ENCODE results near the gene FXYD5.

Gene FXYD5

DNA sequence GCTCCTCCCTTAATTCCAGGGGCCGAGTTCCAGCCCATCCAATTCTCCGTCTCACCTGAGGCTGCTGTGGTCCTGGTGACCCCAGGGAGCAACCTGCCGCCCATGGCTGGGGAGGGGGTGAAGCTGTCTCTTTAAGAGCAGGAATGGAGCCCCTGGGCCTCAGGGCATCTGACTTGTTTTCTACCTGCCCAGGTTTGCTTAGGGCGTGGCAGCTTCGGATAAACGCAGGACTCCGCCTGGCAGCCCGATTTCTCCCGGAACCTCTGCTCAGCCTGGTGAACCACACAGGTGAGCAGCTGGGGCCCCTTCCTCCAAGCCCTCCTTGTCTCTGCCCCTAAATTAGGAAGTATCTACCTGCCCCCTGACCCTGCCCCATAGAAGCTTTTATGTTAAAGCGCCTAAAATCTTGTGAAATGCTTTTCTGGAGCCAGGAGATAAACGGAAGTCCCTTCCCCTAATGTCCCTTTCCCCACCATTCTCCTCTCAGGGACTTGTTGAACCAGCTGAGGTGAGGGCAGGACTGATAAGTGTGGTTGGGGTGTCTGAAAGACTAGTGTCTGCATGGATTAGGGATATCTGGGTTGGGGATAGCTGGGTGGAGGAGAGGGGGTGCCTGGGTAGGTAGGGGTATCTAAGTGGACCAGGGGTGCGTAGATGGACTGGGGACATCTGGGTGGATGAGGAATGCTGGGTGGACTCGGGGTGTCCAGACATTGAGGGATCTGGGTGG is 38.3 kb upstream of the FXYD5 start:
- no peak for DNase-seq (ENCODE audit: low read depth, low spot score)
- TF ChIP-seq, protein P1, sequence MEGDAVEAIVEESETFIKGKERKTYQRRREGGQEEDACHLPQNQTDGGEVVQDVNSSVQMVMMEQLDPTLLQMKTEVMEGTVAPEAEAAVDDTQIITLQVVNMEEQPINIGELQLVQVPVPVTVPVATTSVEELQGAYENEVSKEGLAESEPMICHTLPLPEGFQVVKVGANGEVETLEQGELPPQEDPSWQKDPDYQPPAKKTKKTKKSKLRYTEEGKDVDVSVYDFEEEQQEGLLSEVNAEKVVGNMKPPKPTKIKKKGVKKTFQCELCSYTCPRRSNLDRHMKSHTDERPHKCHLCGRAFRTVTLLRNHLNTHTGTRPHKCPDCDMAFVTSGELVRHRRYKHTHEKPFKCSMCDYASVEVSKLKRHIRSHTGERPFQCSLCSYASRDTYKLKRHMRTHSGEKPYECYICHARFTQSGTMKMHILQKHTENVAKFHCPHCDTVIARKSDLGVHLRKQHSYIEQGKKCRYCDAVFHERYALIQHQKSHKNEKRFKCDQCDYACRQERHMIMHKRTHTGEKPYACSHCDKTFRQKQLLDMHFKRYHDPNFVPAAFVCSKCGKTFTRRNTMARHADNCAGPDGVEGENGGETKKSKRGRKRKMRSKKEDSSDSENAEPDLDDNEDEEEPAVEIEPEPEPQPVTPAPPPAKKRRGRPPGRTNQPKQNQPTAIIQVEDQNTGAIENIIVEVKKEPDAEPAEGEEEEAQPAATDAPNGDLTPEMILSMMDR (IDR thresholded peaks at IDR 0.05; ENCODE audit: low read depth, low read length): no peak
- in situ Hi-C loops (cut with HindIII; ENCODE audit: low sequenced_read_pairs): no loop called here
- no peak overlapping the region for H3K4me3 ChIP-seq (ENCODE audit: low read depth, low read length)

DNA sequence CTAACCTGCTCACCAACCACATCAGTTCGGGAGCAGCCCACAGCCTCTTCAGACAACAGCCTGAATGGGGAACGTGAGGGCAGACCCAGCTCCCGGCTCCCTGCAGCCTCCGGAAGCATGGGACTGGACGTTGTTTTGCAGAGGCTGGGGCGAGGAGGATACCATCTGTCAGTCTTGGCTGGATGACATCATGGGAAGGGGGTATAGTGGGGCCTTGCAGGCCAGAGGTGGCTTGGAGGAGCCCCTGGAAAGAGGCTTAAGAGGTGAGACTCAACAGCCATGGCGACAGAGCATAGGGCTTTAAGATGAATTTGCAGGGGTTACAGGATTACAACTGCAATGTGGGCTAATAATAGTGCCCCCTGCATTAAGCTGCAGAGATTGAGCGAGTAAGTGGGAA is 37.4 kb upstream of the FXYD5 start:
- in situ Hi-C loops (cut with HindIII; ENCODE audit: low sequenced_read_pairs): no loop called here
- TF ChIP-seq, protein P1 (IDR thresholded peaks at IDR 0.05; ENCODE audit: low read depth, low read length): no peak
- no peak overlapping the region for H3K4me3 ChIP-seq (ENCODE audit: low read depth, low read length)

DNA sequence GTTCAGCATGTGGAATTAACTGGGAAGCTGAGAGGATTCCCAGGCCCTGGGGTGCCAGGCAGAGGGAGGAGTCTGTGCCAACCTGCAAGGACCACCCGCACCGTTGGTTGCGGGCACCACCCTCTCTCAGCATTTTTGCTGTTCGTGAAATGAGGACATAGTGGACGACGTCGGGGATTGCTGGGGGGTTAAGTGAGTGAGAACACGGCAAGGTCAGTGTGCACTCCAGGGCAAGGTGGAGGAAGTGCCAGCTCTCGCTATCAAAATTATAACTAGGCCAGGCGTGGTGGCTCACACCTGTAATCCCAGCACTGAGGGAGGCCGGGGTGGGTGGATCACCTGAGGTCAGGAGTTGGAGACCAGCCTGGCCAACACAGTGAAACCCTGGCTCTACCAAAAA is 36.7 kb upstream of the FXYD5 start:
- H3K4me3 ChIP-seq (ENCODE audit: low read depth, low read length): no peak overlapping the region
- TF ChIP-seq, protein P1 (IDR thresholded peaks at IDR 0.05; ENCODE audit: low read depth, low read length): no peak
- no peak for DNase-seq (ENCODE audit: low read depth, low spot score)
- in situ Hi-C loops (cut with HindIII; ENCODE audit: low sequenced_read_pairs): no loop called here

More for the DNA sequence above, 37.4 kb upstream of the FXYD5 start:
- no peak for DNase-seq (ENCODE audit: low read depth, low spot score)

DNA sequence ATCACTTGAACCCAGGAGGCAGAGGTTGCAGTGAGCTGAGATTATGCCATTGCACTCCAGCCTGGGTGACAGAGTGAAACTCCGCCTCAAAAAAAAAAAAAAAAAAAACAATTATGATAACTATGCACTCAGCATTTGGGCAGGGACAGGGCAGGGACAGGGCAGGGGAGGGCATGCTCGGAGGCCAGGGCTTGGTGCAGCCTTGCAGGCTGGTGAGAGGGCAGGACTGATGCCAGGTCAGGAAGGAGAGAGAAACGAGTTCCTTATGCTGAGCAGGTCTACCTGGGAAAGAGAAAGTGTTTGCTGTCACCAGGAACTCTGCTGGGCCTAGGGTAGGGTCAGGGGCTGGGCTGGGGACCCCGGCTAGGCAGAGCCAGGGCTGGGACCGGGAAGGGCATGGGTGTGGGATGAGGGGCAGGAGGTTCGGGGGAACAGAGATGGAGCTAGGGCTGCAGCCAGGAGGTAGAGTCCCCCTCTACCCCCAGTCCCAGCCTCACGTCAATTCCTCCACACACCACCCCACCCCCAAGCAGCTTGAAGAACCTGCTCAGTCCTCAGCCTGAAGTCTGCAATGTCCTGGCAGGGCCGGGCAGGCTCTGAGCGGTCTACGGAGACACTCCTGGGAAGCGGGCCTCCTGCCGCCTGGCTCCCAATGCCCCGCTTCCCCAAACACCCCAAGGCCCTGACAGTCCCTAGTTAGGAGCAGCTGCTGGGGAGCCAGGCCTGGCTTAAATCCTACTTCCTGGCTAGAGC is 36.1 kb upstream of the FXYD5 start:
- no peak overlapping the region for H3K4me3 ChIP-seq (ENCODE audit: low read depth, low read length)
- no peak for DNase-seq (ENCODE audit: low read depth, low spot score)
- TF ChIP-seq, protein P1 (IDR thresholded peaks at IDR 0.05; ENCODE audit: low read depth, low read length): no peak
- in situ Hi-C loops (cut with HindIII; ENCODE audit: low sequenced_read_pairs): no loop called here

DNA sequence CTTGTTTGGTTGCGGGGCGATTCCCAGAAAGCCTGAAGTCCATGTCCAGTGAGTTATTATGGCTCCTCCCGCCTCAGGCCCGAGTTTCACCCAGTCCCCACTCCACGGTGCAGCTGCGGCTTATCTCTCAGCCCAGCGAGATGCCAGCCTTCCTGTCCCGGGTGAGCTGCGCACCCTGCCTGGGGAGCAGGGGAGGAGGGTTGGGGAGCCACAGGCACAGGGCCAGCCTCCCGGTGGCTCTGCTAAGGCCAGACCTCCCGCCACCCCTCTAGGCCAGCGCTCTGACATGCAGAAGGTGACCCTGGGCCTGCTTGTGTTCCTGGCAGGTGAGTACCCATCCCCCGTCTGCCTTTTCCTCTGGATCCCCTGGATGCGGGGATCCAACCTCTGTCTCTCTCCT is 35.4 kb upstream of the FXYD5 start:
- in situ Hi-C loops (cut with HindIII; ENCODE audit: low sequenced_read_pairs): no loop called here
- H3K4me3 ChIP-seq (ENCODE audit: low read depth, low read length): no peak overlapping the region
- TF ChIP-seq, protein P1 (IDR thresholded peaks at IDR 0.05; ENCODE audit: low read depth, low read length): no peak
- no peak for DNase-seq (ENCODE audit: low read depth, low spot score)

DNA sequence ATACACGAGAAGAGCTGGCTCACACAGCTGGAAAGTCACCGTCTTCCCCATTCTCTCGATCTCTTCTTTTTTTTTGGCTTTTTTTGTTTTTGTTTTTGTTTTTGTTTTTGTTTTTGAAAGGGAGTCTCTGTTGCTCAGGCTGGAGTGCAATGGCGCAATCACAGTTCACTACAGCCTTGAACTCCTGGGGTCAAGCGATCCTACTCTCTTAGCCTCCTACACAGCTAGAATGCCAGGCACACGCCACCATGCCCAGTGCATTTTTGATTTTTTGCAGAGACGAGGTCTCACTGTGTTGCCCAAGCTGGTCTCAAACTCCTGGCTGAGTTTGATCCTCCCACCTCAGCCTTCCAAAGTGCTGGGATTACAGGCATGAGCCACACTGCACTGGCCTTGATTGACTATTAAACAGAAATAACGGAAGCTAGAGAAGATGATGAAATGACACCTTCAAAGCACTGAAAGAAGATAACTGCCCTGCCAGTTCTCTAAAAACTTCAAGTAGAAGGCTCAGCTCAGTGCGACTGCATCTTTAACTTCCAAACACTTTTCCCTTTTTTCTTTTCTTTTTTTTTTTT is 34.9 kb upstream of the FXYD5 start:
- in situ Hi-C loops (cut with HindIII; ENCODE audit: low sequenced_read_pairs): no loop called here
- DNase-seq (ENCODE audit: low read depth, low spot score): no peak
- TF ChIP-seq, protein P1 (IDR thresholded peaks at IDR 0.05; ENCODE audit: low read depth, low read length): no peak
- H3K4me3 ChIP-seq (ENCODE audit: low read depth, low read length): no peak overlapping the region
